Testis (tissue), 2 donors: ENCODE measurements around the gene PTGIS.

Experiments used
- CTCF ChIP-seq, 3 experiments: fragments of 450-650 bp in 2 of 3; fragments of 200-600 bp in 1 of 3; sonication (generic) in 1 of 3; IDR thresholded peaks; one replicate each; pipeline ENCODE4 v1.5.1; 2016 to 2019; ENCODE audit warnings: antibody characterized with exemption in 3 of 3, mild to moderate bottlenecking in 2 of 3, moderate library complexity in 1 of 3
- POLR2A ChIP-seq: fragments of 450-650 bp; IDR thresholded peaks from one replicate; pipeline ENCODE4 v1.6.1; 2017; ENCODE audit warnings: antibody characterized with exemption, mild to moderate bottlenecking, moderate library complexity

DNA sequence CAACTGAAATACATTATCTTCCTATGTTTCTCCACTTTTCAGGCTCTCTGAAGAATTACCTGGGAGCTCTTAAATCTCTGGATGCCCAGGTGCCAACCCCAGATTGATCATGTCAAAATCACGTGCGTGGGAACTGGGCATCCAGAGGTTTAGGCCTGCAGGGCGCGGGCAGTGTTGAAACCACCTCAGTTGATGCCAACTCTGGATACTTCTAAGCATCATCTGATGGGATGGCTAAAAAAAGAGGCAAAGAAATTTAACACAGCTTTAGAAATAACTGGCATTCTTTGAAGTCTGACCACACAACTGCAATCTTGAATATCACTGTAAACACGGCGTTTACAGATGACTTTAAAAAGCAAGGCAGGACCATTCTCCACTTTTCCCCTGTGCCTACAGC, 41.9 kb downstream of the PTGIS start:
- TF ChIP-seq CTCF (IDR thresholded peaks at IDR 0.05) (no peak), POLR2A (no peak)
